ENCODE measurements around the gene FYN.
"Not testable (repeated sequence)": the region's sequence is repeated elsewhere in the genome, so short reads cannot be mapped to it uniquely, and the experiment has no call there.

Gene FYN

DNA sequence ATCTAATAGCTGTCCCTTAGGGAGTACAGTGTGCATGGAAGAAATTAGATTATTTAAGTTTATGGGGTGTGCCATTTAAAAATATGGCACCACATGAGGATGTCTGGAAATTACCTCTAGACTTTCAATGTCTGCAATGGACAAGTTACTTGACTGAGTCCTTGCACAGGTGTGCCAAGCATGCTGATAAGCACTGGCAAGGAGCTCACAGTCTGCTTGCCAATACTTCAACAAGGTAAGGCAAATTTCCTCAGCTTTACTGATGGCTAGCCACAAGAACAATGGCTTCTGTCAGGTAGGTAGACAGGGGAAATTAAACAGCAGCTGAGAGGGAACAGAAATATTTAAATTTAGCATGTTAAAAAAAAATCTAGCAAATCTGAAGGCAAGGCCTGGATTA, 176.4 kb downstream of the FYN start:
- DNase-seq, result no peak

DNA sequence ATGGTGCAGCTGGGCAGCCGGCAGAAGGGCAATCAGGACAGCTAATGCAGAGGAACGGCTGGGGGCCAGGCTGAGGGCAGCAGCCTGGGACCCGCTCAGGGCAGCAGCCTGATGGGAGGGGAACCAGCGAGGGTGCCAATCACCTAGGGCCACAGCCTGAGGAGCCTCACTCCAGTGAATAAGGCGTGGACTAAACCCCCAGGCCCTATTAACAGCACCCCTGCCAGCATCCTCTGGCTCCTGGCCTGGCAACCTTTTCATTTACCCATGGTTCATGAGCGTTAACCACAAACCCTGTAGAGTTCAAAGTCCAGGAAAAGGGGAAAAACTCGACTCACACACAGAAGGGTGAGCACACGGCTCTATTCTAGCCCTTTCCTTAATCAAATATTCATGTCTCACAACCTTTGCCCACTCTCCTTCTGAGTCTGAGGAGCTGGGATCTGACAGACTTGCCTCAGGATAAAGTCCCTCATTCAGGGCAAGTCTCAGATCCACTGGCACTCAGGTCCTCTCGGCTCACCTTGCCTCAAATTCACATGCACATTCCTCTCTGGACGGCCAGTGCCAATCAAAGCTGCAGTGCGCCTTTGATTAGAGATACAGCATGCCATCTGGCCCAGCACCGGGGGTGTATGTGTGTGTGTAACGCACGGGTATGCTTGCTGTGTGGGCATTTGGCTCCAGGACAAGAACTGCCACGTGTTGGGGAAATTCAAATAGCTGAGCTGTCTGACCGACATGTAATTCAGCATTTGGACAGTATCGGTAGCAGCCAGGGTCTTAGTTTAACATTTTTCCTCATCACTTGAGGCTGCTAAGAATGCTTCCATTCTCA, 180.7 kb downstream of the FYN start:
- DNase-seq, result no peak

- no peak for DNase-seq
Observed at GRCh38 chr6:111691345-111692225, 181.7 kb downstream of the FYN start.

DNA sequence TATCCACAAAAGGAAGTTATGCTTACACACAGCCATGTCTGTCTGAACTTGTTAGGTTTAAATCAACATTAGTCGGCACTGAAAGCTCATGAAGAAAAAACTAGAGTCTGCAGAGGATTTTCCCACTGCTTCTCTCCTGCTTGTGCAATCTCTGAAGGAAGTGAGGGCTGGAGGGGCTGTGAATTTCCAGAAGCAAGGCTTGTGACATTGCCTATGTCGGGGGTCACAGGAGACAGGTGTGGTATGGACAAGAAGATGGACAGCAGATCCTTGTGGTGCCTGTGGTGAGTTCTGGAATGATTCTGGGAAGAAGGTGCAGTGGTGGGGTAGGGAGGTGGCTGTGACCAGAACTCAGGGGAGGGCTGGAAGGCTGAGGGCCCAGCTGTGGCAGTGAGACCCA, 183.3 kb downstream of the FYN start:
- DNase-seq, result no peak

DNA sequence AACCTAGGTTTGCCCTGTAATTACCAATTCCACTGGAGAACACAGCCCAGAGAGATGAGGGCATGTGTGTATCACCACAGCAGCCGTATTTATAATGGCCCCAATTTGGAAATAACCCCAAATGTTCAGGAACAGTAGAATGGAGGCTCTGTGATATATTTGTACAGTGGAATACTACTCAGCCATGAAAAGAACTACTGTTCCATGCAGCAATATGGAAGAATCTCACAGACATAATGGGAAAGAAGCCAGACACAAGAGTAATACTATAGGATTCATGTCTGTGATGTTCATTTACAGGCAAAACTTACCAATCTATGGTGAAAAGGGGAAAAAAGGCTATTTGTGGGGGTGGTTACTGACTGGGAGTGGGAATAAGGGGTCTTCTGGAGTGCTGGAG, 183.8 kb downstream of the FYN start:
- no peak for DNase-seq

DNA sequence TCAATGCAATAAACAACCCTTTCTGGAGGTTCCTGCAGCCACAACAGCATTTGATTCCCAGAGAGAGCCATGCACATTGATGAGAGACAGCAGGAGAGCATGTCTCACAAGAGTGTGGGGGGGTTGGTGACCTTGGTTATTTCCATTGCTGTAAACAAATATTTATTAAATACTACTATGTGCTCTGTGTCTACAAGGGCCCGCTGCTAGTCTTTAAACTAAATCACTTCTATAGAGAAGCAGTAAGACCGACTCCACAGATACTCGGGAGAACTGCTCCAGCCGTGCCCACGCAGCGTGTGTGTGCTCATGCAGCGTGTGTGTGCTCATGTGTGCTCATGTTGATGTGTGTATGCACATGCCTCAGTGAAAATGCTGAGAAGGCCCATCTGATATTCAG, 184.9 kb downstream of the FYN start:
- DNase-seq, result no peak

DNA sequence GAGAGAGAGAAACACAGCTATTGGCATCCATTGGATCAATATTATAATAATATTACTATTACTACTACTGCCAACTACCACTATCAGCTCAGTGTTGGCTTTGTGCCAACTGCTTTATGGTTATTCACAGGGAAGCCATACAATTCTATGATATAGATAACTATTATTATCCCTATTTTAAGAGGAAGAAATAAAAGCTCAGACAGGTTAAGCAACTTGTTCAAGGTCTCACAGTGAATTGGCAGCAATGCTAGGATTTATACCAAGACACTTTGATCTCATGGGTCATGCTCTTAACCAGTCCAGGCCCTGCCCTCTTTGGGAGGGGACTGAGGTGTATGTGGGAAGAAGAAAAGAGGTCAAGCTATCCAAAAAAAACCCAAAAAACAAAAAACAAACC, 185.6 kb downstream of the FYN start:
- DNase-seq, result no peak

GRCh38 chr6:111686932-111687266, 186.4 kb downstream of the FYN start:
- no peak for DNase-seq

DNA sequence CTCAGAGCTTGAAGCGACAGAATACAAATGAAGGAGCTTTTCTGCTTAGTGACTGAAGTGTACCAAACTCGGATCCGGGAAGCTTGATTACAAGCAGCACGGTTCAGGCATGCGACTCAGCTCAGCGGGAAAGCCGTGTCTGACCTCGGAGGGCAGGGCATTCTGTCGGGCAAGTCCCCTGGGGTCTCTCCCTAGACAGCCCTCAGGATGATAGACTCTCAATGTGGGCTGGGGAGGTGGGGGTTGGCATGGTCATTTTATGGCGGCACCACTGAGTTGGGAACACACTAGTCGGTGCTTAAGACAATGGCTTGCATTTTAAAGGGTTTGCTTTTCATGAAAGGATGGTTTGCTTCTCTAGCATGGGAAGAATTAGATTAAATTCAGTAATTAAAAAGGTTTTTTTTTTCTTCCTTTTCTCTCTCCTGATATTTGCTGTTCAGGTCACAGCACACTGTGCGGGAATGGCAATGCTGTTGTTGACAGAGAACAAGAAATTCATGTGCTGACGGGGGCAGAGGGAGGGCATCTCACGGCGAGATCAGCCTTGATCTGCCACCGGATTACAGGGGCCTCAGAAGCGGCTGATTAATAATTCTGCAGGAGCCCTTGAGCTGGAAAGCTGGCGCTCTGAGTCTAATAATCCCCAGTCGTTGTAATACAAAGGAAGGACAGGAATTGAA, 186.9 kb downstream of the FYN start:
- no peak for DNase-seq

DNA sequence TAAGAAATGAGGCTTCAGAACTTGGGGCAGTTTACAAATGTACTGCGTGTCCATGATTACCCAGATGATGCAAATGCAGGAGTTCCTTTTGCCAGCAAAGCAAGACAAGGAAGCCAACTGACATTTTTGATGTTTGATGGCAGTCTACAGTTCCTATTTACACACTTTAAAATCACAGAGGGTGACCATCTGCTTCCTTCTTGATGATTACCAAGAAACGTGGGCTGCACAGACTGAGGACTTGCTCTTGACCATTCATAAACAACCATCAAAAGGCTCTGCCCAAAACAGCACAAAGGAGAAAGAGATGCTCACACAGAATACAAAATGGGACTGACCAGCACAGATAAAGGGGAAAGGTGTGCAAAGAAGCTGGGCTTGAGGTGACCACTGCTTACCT, 187.7 kb downstream of the FYN start:
- no peak for DNase-seq

DNA sequence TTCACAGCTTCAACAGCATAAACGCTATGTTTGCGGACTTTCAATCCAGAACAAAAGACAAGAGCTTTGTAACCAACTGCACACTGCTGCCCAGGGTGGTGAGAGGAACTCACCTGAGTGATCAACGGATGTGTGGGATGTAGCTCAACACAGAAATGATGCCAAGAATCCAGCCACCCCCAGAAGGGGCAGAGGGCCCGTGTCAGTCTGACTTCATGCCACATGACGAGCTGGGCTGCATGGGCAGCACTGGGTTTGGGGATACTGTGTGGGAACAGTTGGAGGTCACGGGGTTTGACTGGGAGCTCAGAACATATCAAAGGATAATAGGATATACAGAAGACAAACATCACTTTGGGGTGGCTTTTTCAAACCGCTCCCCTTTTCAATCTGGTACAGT, 188.2 kb downstream of the FYN start:
- DNase-seq, result no peak

- DNase-seq, result peak; percentile 23
Observed at GRCh38 chr6:111683749-111684267, 189.4 kb downstream of the FYN start.

GRCh38 chr6:111683157-111683556, 190.1 kb downstream of the FYN start:
- no peak for DNase-seq

DNA sequence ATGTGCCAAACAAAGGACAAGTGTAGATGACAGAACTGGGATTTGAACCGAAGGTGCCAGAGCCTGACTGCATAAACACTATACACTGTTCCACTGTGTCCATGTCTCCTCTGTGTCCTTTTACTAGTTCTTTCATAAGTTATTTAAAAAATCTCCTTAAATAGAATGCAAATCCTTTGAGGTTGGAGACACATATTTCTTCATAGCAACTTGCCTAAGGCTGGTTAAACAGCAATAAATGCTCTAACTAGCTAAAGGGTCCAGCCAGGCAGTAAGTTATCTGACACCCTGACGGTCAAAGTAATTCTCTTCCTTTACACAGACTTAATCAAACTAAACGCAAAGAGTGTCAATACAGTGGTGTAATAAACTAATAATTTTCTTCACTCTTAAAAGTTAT, 191.4 kb downstream of the FYN start:
- no peak for DNase-seq

DNA sequence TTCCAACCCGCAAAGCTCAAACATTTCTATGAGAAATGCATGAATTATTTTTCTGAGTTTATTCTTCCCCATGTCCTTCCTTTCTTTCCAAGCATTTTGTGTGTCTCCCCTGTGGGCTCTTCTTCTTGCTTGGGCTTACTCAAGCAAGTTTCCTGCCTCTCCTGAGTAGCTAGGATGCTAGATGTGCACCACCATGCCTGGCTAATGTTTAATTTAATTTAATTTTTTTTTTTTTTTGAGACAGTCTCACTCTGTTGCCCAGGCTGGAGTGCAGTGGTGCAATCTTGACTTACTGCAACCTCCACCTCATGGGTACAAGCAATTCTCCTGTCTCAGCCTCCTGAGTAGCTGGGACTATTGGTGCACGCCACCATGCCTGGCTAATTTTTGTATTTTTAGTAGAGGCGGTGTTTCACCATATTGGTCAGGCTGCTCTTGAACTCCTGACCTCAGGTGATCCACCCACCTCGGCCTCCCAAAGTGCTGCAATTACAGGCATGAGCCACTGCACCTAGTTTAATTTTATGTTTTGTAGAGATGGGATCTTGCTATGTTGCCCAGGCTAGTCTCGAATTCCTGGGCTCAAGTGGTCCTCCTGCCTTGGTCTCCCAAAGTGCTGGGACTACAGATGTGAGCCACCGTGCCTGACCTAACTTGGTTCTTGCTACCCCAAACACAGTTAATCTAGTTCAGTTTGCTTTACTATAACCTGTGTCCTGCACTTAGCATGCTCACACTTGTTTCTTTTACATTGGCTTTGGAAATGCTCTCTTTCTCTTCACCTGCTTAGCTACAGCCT, 192.2 kb downstream of the FYN start:
- not testable (repeated sequence) for DNase-seq

DNA sequence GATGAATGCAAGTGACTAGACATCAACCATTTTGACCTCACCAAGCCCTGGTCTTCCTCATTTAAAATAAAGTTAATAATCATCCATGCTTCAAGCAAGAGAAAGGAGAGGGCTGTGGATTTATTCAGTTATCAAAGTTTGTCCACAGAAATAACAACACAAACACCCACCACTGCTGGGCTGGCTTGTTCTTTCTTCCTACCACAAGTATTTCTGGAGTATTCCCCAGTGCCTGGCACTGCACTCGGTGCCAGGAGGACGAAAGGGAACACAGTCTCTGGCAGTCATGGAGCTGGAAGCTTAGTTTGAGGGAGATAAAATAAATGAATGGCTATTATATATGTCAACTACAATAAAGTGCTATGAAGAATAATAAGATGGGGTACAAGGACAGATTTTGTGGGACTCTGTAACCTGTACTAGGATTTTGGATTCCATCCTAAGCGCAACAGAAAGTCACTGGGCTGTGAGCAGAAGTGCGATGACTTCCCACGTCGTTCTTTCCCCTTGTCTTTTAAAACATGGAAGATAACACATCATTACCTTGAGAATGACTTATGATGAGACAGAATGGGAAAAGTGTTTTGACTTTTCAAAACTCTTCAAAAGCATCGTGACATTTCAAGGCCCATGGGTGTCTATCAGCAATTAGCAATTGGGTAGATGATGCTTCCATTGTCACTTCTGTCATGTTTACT, 193.1 kb downstream of the FYN start:
- DNase-seq, result no peak

- no peak for DNase-seq
Observed at GRCh38 chr6:111679126-111679858, 194.0 kb downstream of the FYN start.

GRCh38 chr6:111677249-111677990, 195.8 kb downstream of the FYN start:
- DNase-seq, result no peak

- no peak for DNase-seq
Observed at GRCh38 chr6:111676383-111676782, 196.9 kb downstream of the FYN start.

DNA sequence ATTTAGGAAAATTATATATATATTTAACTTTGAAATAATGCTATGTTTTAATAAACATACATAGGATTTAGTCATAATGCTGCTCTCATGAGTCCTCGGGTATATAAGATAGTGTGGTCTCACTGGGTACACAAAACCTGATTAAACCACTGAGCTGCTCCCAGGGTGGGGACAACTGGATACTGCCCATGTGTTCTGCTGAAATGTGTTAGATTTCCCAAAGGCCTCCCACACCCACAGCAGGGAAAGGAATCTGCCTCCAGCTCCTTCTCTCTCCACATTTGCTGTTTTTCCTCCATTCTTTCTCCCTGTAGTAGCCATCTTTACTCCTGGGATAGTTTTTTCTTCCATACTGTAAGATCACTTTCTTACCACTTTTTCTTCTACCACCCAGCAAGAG, 198.4 kb downstream of the FYN start:
- no peak for DNase-seq

Data from CD4-positive, alpha-beta T cell treated with Interleukin-10 for 1 hour (primary cell).